ENCODE results near the gene MT1G. TPM values are rescaled to one million over a fixed set of nuclear protein-coding genes. Genes with fewer than 3 reads are reported as not detected.
"Not testable (repeated sequence)": the region's sequence is repeated elsewhere in the genome, so short reads cannot be mapped to it uniquely, and the experiment has no call there.

MT1G gene
- polyA plus RNA-seq (2013): 0.34 TPM

DNA sequence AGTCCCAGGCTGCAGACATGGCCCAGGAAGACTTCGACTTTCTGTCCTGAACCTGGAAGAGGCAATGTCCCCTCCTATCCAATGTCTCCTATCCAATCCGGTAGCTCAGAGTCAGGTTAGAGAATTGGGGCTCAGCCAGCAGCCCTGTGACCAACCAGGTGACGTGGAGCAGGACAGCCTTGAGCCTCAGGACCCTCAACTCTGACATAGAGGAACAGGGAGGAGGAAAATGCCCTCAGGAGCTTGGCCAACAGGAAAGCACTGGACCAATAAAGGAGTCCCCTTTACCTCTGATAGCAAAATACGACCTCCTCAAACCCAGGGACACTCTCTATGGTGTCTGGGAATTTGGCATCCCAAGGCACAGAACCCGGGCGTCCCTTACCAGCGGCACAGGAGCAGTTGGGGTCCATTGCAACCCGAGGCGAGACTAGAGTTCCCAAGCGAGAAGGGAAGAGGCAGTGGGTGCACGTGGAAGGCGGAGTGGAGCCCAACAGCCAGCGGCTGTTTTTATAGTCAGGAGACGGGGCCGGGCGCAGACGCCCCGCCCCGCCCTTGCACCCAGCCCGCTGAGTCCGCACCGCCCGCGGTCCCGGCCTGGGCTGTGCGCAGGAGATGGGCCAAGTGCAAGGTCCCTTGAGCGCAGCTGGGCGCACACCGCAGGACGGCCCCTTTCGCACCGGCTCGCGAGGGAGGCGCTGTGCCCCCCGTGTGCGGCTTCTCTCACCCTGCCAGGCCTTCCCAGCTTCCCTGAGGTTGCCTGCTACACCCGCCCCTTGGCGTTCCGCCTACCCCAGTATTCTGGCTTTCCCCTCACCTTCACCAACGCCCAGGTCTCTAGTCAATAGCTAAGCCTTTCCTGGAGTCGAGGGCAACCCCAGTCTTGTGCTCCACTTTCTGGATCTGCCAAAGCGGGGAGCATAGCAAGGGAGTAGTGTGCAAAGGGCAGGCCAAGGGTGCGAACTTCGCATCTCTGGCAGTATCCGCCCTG is at the start of gene MT1G:
Gene MT1G (minus strand): TSS at position 485 of the 991 bp plus-strand sequence. CDS start 72 bp downstream, at position 413.
- WGBS (ENCODE audit: insufficient coverage): 10% methylated on average over 34 of the region's 46 CpGs
- ChIA-PET POLR2A (no interaction called here), CTCF (interaction anchor here (1.1 to 7.2 kb wide), 3 partner anchors 15 to 96 kb away, joined by 3 to 42 read pairs (median 6); partner anchors contain the start of gene MT1X)
- H3K9me3 ChIP-seq (ENCODE audit: control extremely low read depth in 1 of 5, control insufficient read depth in 4 of 5, insufficient read depth in 2 of 5, low read depth in 1 of 5, low read length in 4 of 5): no peaks in the 10 kb centered on the region
- peak in 2 of 3 donors; percentile 51 to 60 for DNase-seq
- H3K27me3 ChIP-seq (replicated peaks in 2 of 5; ENCODE audit: control insufficient read depth in 4 of 5, insufficient read depth in 5 of 5, low read length in 4 of 5): peaks cover 16 to 100% (median 55%) of the 10 kb centered on the region in 5 experiments
- H3K27ac ChIP-seq (ENCODE audit: insufficient read depth in 1 of 2, low read depth in 1 of 2, low read length in 2 of 2, poor library complexity in 1 of 2, severe bottlenecking in 2 of 2): no peak within 1 kb of the TSS
- H3K4me1 ChIP-seq (ENCODE audit: control extremely low read depth in 1 of 4, control insufficient read depth in 4 of 4, insufficient read depth in 4 of 4, low read length in 3 of 4): peaks cover 0 to 20% (median 7%) of the 10 kb centered on the region in 4 experiments
- H3K36me3 ChIP-seq (ENCODE audit: control insufficient read depth in 4 of 4, insufficient read depth in 4 of 4, low read length in 3 of 4): no peaks in the 10 kb centered on the region
- peak within 1 kb of the TSS in 3 of 7 experiments; percentile 23 to 32 (median 28) for H3K4me3 ChIP-seq (ENCODE audit: control insufficient read depth in 1 of 7, extremely low read depth in 1 of 7, insufficient read depth in 4 of 7, low read depth in 2 of 7, low read length in 6 of 7)

DNA sequence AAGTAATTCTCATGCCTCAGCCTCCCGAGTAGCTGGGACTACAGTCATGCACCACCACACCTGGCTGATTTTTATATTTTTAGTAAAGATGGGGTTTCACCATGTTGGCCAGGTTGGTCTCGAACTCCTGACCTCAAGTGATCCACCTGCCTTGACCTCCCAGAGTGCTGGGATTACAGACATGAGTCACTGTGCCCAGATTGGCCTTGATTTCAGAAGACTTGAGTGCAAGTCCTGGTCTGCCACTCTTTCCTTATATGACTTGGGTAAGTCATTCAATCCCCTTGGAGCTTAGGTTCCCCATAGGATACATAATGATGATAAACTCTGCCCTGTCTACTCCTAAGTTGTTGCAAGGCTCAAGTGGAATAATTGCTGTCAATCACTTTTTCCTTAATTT is 49.7 kb upstream of the MT1G start:
- DNase-seq; POLR2A ChIA-PET; H3K9me3 ChIP-seq (ENCODE audit: control extremely low read depth in 1 of 5, control insufficient read depth in 4 of 5, insufficient read depth in 2 of 5, low read depth in 1 of 5, low read length in 4 of 5); H3K4me3 ChIP-seq (ENCODE audit: control insufficient read depth in 1 of 7, extremely low read depth in 1 of 7, insufficient read depth in 4 of 7, low read depth in 2 of 7, low read length in 6 of 7); H3K27ac ChIP-seq (ENCODE audit: insufficient read depth in 1 of 2, low read depth in 1 of 2, low read length in 2 of 2, poor library complexity in 1 of 2, severe bottlenecking in 2 of 2); H3K36me3 ChIP-seq (ENCODE audit: control insufficient read depth in 4 of 4, insufficient read depth in 4 of 4, low read length in 3 of 4); H3K4me1 ChIP-seq (ENCODE audit: control extremely low read depth in 1 of 4, control insufficient read depth in 4 of 4, insufficient read depth in 4 of 4, low read length in 3 of 4); H3K27me3 ChIP-seq (replicated peaks in 2 of 5; ENCODE audit: control insufficient read depth in 4 of 5, insufficient read depth in 5 of 5, low read length in 4 of 5): not testable (repeated sequence)
- WGBS (ENCODE audit: insufficient coverage): 100% methylated on average over 1 of the region's 2 CpGs
- CTCF ChIA-PET: interaction anchor here (0.6 to 4.6 kb wide), 3 partner anchors 9 to 1809 kb away, joined by 3 to 23 read pairs (median 3); no protein-coding TSS in a partner anchor

DNA sequence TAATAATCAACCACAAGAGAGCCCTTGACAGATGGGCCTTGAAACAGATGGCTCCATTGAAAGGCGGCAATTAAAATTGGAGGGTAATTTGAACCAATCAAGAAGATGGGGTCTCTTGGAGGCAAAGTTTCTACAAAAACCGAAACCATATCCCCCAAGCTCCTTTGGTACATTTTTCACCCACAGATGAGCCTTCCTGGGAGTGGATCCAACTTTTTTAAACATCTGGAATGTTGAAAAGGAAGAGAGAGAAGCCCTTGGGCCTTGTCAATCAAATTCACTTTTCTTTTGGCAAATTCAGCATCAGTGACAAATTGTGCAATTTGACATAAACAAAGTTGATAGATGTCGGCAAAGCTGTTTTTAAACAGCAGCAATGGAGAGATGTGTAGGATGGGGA is 48.9 kb upstream of the MT1G start:
- CTCF ChIA-PET: interaction anchor here (4.6 kb wide), 1 partner anchor 14 kb away, joined by 23 read pairs; no protein-coding TSS in a partner anchor
- Histone ChIP-seq H3K4me3 (ENCODE audit: control insufficient read depth in 1 of 7, extremely low read depth in 1 of 7, insufficient read depth in 4 of 7, low read depth in 2 of 7, low read length in 6 of 7) (no peak overlapping the region), H3K27me3 (replicated peaks in 2 of 5; ENCODE audit: control insufficient read depth in 4 of 5, insufficient read depth in 5 of 5, low read length in 4 of 5) (peaks cover 0 to 2% (median 0%) of the 10 kb centered on the region in 5 experiments), H3K4me1 (ENCODE audit: control extremely low read depth in 1 of 4, control insufficient read depth in 4 of 4, insufficient read depth in 4 of 4, low read length in 3 of 4) (no peaks in the 10 kb centered on the region), H3K27ac (ENCODE audit: insufficient read depth in 1 of 2, low read depth in 1 of 2, low read length in 2 of 2, poor library complexity in 1 of 2, severe bottlenecking in 2 of 2) (no peak overlapping the region), H3K36me3 (ENCODE audit: control insufficient read depth in 4 of 4, insufficient read depth in 4 of 4, low read length in 3 of 4) (no peaks in the 10 kb centered on the region), H3K9me3 (ENCODE audit: control extremely low read depth in 1 of 5, control insufficient read depth in 4 of 5, insufficient read depth in 2 of 5, low read depth in 1 of 5, low read length in 4 of 5) (no peaks in the 10 kb centered on the region)
- WGBS (ENCODE audit: insufficient coverage): 100% methylated on average over 1 of the region's 3 CpGs
- no peak for DNase-seq
- POLR2A ChIA-PET: no interaction called here

DNA sequence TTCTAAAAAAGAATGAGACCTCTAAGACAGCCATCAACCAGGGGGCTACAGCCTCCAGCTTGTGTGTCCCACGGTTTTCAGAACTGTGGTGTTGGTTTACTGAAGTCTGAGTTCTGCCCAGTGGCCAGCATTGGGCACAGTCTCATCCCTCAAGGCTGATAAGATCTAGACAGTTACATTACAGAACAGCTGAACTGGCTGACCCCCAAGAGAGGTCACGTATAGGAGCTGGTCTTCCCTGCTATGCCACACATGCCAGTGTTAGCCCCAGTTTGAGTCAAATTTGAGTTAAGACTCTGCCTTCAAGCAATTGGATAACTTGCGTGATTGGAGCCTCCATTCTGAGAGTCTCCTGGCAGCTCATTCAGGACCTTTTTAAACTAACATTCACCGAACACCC is 47.3 kb upstream of the MT1G start:
- H3K36me3 ChIP-seq (ENCODE audit: control insufficient read depth in 4 of 4, insufficient read depth in 4 of 4, low read length in 3 of 4): no peaks in the 10 kb centered on the region
- H3K27ac ChIP-seq (ENCODE audit: insufficient read depth in 1 of 2, low read depth in 1 of 2, low read length in 2 of 2, poor library complexity in 1 of 2, severe bottlenecking in 2 of 2): no peak overlapping the region
- no peak for DNase-seq
- H3K4me1 ChIP-seq (ENCODE audit: control extremely low read depth in 1 of 4, control insufficient read depth in 4 of 4, insufficient read depth in 4 of 4, low read length in 3 of 4): no peaks in the 10 kb centered on the region
- no peak overlapping the region for H3K4me3 ChIP-seq (ENCODE audit: control insufficient read depth in 1 of 7, extremely low read depth in 1 of 7, insufficient read depth in 4 of 7, low read depth in 2 of 7, low read length in 6 of 7)
- WGBS (ENCODE audit: insufficient coverage): 96% methylated on average over 2 of the region's 4 CpGs
- H3K27me3 ChIP-seq (replicated peaks in 2 of 5; ENCODE audit: control insufficient read depth in 4 of 5, insufficient read depth in 5 of 5, low read length in 4 of 5): peaks cover 0 to 2% (median 0%) of the 10 kb centered on the region in 5 experiments
- no peaks in the 10 kb centered on the region for H3K9me3 ChIP-seq (ENCODE audit: control extremely low read depth in 1 of 5, control insufficient read depth in 4 of 5, insufficient read depth in 2 of 5, low read depth in 1 of 5, low read length in 4 of 5)
- CTCF ChIA-PET: interaction anchor here (1.3 to 4.6 kb wide), 2 partner anchors 8 to 12 kb away, joined by 5 to 23 read pairs; no protein-coding TSS in a partner anchor
- POLR2A ChIA-PET: no interaction called here

DNA sequence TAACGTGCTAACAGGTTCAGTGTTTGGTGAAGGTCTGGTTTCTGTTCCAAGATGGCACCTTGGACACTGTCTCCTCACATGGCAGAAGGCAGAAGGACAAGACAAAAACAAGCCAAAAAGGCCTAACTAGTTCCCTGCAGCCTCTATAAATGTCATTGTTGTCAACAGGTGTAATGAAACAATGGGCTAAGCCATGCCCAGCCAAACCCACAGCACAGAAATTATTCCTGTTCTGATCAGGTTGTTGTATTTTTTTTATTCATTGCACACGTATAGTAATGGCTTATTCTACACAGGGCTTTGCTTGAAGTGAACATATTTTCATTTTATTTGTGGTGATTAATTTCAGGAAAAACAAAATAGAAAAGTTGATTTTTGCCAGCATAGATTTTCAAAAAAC is 45.9 kb upstream of the MT1G start:
- no peaks in the 10 kb centered on the region for H3K36me3 ChIP-seq (ENCODE audit: control insufficient read depth in 4 of 4, insufficient read depth in 4 of 4, low read length in 3 of 4)
- ChIA-PET POLR2A (no interaction called here), CTCF (interaction anchor here (4.6 kb wide), 1 partner anchor 11 kb away, joined by 23 read pairs; no protein-coding TSS in a partner anchor)
- DNase-seq: no peak
- H3K4me1 ChIP-seq (ENCODE audit: control extremely low read depth in 1 of 4, control insufficient read depth in 4 of 4, insufficient read depth in 4 of 4, low read length in 3 of 4): no peaks in the 10 kb centered on the region
- H3K27ac ChIP-seq (ENCODE audit: insufficient read depth in 1 of 2, low read depth in 1 of 2, low read length in 2 of 2, poor library complexity in 1 of 2, severe bottlenecking in 2 of 2): no peak overlapping the region
- peaks cover 0 to 2% (median 0%) of the 10 kb centered on the region in 5 experiments for H3K27me3 ChIP-seq (replicated peaks in 2 of 5; ENCODE audit: control insufficient read depth in 4 of 5, insufficient read depth in 5 of 5, low read length in 4 of 5)
- H3K4me3 ChIP-seq (ENCODE audit: control insufficient read depth in 1 of 7, extremely low read depth in 1 of 7, insufficient read depth in 4 of 7, low read depth in 2 of 7, low read length in 6 of 7): no peak overlapping the region
- 92% methylated on average over 2 of the region's 2 CpGs for WGBS (ENCODE audit: insufficient coverage)
- no peaks in the 10 kb centered on the region for H3K9me3 ChIP-seq (ENCODE audit: control extremely low read depth in 1 of 5, control insufficient read depth in 4 of 5, insufficient read depth in 2 of 5, low read depth in 1 of 5, low read length in 4 of 5)

GRCh38 chr16:56711862-56712261 is 44.0 kb upstream of the MT1G start:
- no peak overlapping the region for H3K4me3 ChIP-seq (ENCODE audit: control insufficient read depth in 1 of 7, extremely low read depth in 1 of 7, insufficient read depth in 4 of 7, low read depth in 2 of 7, low read length in 6 of 7)
- H3K9me3 ChIP-seq (ENCODE audit: control extremely low read depth in 1 of 5, control insufficient read depth in 4 of 5, insufficient read depth in 2 of 5, low read depth in 1 of 5, low read length in 4 of 5): no peaks in the 10 kb centered on the region

More at GRCh38 chr16:56711862-56712261, 44.0 kb upstream of the MT1G start:
- DNase-seq: no peak
- Histone ChIP-seq H3K4me1 (ENCODE audit: control extremely low read depth in 1 of 4, control insufficient read depth in 4 of 4, insufficient read depth in 4 of 4, low read length in 3 of 4) (peaks cover 0 to 6% (median 2%) of the 10 kb centered on the region in 4 experiments), H3K36me3 (ENCODE audit: control insufficient read depth in 4 of 4, insufficient read depth in 4 of 4, low read length in 3 of 4) (no peaks in the 10 kb centered on the region), H3K27ac (ENCODE audit: insufficient read depth in 1 of 2, low read depth in 1 of 2, low read length in 2 of 2, poor library complexity in 1 of 2, severe bottlenecking in 2 of 2) (no peak overlapping the region), H3K27me3 (replicated peaks in 2 of 5; ENCODE audit: control insufficient read depth in 4 of 5, insufficient read depth in 5 of 5, low read length in 4 of 5) (peaks cover 0 to 2% (median 0%) of the 10 kb centered on the region in 5 experiments)
- WGBS (ENCODE audit: insufficient coverage): 80% methylated on average over 1 of the region's 2 CpGs
- POLR2A ChIA-PET: no interaction called here
- CTCF ChIA-PET: interaction anchor here (0.6 kb wide), 1 partner anchor 110 kb away, joined by 3 read pairs; no protein-coding TSS in a partner anchor
